NCI-H526 (cell line): ENCODE measurements around the gene RIMBP2.

ENCODE experiments used
- DNase-seq, 2 experiments: peaks; one replicate each; lab custom pipeline; 2025; lab: John Stamatoyannopoulos, UW

The RIMBP2 gene

DNA sequence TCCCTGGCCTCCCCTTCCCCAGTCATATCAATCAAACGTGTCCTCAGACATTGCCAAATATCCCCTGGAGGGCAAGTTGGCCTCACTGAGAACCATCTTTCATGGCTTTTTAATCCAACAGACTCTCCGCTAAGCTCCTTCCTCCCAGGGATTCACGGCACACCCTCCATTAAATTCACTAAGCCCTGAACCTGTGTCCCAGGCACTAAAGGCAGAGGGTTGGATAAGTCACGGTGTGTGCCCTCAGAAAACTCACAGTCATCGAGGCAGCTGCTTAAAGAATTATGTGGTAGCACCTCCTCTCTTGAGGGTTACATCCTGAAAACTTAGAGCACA is 211.3 kb downstream of the RIMBP2 start:
- DNase-seq: no peak

- DNase-seq: no peak
These were observed 211.8 kb downstream of the RIMBP2 start for GRCh38 chr12:130504110-130504839.

GRCh38 chr12:130501821-130502220 is 214.3 kb downstream of the RIMBP2 start:
- no peak for DNase-seq

- DNase-seq: no peak
These were observed 215.2 kb downstream of the RIMBP2 start for GRCh38 chr12:130500835-130501330.

DNA sequence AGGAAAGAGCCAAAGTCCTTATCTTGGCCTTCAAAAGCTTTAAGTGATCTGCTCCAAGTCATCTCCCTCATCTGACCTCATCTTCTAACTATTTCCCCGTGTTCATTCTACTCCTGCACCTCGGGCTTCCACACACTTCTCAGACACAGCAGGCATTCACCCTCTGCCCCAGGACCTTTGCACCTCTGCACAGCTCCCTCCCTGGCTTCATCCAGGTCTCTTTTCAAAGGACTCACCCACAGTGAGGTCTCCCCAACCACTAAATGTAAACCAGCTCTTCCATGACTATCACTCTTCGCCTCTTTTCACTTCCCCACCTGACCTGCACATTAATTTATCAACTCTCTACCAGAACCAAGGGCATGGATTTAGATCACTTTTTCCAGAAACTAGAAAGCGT is 216.6 kb downstream of the RIMBP2 start:
- DNase-seq: no peak

GRCh38 chr12:130498589-130499385 is 217.3 kb downstream of the RIMBP2 start:
- no peak for DNase-seq

DNA sequence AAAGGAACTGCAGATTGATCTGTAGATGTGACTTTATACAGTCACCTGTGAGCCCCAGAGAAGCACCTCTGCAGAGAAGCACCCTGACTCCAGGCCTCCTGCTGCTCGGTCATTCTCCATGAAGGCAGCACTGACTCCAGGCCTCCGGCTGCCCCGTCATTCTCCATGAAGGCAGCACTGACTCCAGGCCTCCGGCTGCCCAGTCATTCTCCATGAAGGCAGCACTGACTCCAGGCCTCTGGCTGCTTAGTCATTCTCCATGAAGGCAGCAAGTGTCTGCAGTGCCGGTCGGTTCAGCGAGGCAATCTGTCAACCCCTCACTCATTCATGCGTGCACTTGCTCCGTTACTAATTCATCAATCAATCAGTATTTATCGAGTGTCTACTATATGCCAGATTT is 218.1 kb downstream of the RIMBP2 start:
- DNase-seq: no peak

- no peak for DNase-seq
These were observed 218.8 kb downstream of the RIMBP2 start for GRCh38 chr12:130497321-130497720.

DNA sequence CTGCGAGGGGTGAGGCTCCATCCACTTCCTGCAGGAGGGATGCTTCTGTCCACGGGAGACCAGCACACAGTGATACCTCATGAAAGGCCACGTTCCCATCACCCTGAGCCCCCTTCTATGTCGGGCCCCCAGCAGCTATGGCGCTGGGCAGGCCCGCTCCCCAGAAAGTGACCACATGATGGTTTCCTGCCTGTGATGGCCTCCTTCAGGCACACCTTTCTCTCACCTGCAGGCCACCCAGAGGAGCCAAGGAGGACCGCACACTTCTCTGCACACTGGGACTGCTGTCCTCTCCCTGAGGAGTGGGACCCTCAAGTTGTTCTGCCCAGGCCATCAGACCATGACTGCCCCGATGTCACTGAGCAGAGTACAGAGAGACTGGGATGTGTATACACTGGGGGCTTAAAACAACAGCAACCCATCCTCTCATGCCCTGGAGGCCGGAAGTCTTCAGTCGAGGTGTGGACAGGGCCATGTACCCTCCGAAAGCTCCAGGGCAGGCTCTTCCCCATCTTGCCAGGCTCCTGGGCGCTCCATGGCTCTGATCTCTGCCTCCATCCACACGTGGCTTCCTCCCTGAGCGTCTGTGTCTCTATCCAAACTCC is 219.5 kb downstream of the RIMBP2 start:
- DNase-seq: no peak

DNA sequence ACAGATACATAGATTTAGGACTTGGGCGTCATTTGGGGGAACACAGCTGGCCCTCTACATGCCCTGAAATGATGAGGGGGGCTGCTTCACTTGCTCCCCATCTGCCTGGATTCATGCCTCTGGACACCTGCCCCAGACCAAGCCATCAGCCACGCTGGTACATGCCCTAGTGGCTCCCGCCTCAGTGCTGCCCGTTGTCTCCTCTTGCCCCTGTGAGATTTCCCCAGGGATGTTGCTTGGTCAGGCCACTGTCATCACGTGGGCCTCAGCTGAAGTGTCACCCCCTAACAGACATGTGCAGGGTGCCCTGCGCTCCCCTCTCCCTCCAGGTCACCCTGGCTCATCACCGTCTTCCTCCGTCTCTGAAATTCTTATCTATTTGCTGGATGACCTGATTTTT is 220.9 kb downstream of the RIMBP2 start:
- DNase-seq: no peak

DNA sequence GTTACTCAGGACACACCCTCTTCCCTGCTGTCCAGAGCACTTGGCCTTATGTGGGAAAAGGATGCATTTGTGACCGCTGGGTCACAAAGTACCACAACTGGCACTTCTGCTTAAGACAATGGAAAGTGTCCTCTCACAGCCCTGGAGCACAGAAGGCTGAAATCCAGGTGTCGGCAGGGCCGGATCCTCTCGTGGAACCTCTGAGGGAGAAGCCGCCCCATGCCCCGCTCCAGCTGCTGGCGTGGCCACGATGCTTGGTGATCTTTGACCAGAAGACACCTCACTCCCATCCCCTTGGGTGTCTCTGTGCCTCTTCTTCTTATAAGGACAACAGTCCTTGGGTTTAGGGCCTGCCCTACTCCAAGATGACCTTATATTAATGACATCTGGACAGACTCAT is 221.4 kb downstream of the RIMBP2 start:
- no peak for DNase-seq

DNA sequence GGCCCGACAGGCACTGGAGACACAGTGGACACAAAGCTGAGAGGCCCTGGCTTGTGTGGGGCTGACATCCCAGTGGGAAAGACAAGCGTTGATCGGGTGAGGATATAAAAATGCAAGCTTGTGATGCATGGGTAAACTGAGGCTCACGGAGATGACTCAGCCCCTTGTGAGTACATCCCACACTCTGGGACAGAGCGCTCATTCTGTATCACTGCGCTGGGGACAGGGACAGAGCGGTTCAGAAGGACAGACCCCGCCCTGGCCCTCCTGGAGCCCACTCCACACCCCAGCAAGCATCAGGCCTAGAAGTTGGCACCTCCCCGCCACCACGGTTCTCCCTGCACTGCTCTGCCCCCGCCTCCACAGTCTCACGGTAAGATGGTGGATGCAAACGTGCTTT is 222.1 kb downstream of the RIMBP2 start:
- DNase-seq: no peak

DNA sequence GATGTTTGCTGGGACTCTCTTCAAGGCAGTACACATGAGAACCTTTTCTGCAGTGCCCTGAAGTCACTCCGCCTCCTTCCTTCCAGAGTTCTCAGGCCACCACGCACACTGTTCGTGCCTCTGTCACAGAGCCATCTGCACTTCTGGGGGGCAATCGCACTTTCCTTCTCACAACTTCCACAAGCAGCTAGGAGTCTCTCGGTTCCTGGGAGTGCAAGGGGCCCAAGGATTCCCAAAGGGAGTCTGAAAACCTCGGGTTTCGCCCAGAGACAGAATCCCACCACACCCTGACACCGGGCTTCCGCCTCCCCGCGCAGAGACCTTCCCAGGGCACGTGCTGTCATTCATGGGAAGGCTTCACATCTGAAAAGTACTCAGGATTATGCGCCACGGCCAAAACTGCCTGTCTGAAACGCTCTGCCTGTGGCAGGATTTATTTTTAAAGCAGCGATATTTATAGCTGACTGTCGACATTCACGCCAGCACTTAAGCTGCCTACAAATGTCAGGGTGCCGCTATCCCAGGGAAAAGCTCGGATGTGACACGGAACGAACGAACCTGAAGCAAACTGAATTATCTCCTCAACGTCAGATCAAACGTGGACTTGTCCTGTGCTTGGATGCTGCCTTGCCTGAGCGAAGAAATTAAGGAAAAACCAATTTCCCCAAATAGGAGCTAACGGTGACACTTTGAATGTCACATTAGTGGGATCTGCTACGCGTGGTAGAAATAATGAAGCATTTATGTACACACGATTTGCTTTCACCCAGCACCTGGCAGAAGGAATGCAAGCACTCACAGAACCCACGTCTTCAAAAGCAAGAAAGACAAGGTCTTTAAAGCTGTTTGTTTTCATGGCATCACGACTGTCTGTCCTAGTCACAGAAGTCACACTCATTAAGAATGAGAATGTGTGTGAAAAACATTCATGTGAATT is 224.4 kb downstream of the RIMBP2 start:
- DNase-seq: no peak

DNA sequence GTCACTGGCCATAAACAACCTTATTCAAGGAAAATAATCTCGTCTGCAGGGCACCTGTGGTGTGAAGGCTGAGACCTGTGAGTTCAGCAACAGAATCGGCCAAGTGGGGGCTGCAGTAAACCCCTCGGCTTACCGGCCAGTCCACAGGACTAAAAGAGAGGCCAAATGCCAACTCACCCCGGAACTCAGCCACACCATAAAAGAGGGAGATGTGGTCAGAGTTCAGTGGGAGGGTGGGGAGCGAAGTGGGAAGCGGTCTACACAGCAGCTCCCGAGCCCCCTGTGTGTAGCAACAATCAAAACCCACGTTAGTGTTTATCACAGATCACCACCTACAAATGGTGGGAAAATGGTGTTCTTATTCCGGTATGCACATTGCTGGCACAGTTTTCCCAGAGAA is 225.4 kb downstream of the RIMBP2 start:
- DNase-seq: no peak

- DNase-seq: no peak
These were observed 226.8 kb downstream of the RIMBP2 start for GRCh38 chr12:130489293-130489692.

- no peak for DNase-seq
These were observed 227.8 kb downstream of the RIMBP2 start for GRCh38 chr12:130488358-130488710.

GRCh38 chr12:130487636-130488357 is 228.3 kb downstream of the RIMBP2 start:
- DNase-seq: no peak

DNA sequence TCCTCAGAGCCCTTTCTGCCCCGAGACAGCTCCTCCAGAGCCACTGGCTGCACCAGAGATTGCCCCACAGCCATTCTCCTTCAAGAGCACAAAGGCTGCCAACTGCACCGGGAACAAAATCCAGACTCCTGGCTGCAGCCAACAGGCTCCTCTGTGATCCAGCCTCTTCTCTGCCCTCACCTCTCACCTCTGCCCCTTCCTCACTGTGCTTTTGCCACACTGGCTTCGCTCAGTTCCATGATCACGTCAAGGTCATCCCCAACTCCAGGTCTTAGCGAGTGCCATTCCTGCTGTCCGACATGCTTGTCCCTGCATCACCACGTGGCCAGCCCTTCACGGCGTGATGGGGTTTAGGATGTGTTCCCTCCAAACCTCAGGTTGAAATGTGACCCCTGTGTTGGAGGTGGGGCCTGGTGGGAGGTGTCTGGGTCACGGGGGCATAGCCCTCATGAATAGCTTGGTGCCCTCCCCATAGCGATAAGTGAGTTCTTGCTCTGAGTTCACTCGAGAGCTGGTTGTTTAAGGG is 229.1 kb downstream of the RIMBP2 start:
- no peak for DNase-seq

DNA sequence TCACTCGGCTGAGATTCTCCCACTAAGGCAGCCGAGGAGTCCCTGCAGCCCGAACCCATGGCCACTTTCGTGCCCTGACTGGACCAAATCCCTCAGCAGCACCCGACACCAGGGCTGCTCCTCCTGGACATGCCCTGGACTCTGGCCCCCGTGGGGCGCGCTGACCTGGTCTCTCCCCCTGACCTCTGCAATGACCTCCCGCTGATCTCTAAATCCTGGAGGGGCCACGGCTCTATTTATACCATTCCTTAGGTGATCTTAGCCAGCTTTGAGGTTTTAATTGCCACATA is 230.0 kb downstream of the RIMBP2 start:
- no peak for DNase-seq

DNA sequence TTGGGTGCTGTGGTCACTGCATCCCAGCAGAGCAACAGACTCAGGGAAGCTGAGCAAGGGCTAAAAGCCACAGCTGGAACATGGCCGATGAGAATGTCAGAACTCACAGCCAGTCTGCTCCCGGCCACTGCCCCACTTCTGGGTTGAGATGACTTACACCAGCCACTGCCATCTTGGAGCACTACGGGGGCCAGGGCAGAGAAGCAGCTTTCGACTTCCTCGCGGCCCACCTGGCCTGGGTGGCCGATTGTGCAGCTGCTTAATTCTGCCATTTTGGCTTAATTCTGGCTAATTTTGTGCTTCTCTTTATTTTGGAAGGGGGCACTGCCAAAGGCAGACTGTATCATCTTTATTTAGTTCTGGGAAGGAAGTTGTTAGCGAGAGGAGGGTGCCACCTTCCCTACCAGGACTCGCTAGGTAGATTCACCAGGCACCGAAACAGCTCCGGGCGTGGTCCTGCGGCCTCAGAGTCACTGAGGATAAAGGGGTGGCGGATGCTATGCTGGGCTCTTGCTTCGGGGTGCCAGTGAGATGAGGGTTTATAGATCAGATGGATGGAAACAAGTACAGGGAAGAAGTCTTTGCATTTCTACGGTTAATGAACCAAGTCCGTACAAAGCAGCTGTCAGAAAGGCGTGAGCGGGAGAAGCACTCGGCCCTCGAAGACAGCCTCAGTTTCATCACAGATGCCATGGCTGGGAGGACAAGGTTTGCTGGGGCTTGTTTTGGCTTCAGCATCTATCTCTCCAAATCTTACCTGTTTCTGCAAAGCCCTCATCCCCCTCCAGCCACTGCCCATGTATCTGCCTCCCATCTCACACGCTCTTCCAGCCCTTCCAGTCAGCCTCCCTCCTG is 230.6 kb downstream of the RIMBP2 start:
- DNase-seq: no peak
